VCaP (cell line): ENCODE measurements around the gene CAMTA2.

ENCODE experiments used
- H3K27ac ChIP-seq: fragments of 450-650 bp; 2 replicates; pipeline ENCODE4 v1.5.1; 2017
- CTCF ChIP-seq: fragments of 450-650 bp; conservative IDR thresholded peaks from 2 replicates; pipeline ENCODE4 v1.5.1; 2017; ENCODE audit warnings: mild to moderate bottlenecking, moderate library complexity

Gene CAMTA2

GRCh38 chr17:4970273-4970672 lies 17.2 kb downstream of the CAMTA2 start:
- H3K27ac ChIP-seq = no peak overlapping the region
- TF ChIP-seq CTCF = no peak

GRCh38 chr17:4969551-4970173 lies 17.8 kb downstream of the CAMTA2 start:
- peak overlapping the region; percentile 85; the same call in 1 of the 2 replicates for H3K27ac ChIP-seq
- TF ChIP-seq CTCF = no peak

- peak overlapping the region; percentile 85 for H3K27ac ChIP-seq
- no peak for TF ChIP-seq CTCF
These were observed 18.4 kb downstream of the CAMTA2 start for GRCh38 chr17:4969047-4969550.

- TF ChIP-seq CTCF = no peak
- peak overlapping the region; percentile 85 for H3K27ac ChIP-seq
These were observed 18.9 kb downstream of the CAMTA2 start for GRCh38 chr17:4968486-4969046.

- H3K27ac ChIP-seq = peak within 1 kb of the TSS; percentile 85
- TF ChIP-seq CTCF = no peak
These were observed 19.7 kb downstream of the CAMTA2 start, which contains the start of gene SPAG7 for GRCh38 chr17:4967539-4968485. SPAG7 (minus strand) TSS chr17:4967817; CDS start chr17:4967804, 13 bp downstream.

GRCh38 chr17:4966844-4967538 lies 20.5 kb downstream of the CAMTA2 start:
- no peak for TF ChIP-seq CTCF
- H3K27ac ChIP-seq = peak overlapping the region; percentile 85
